HG03045 (cell line): Measurements from ENCODE around the gene THOC2.
"Not testable (repeated sequence)": the region's sequence is repeated elsewhere in the genome, so short reads cannot be mapped to it uniquely, and the experiment has no call there.

Experiments
- ATAC-seq: cut with Tn5 transposase; IDR thresholded peaks from one replicate; pipeline ENCODE4 v1.9.1; 2021; ENCODE audit warnings: mild to moderate bottlenecking, moderate library complexity; ENCODE audit not compliant: unreplicated experiment

The THOC2 gene

DNA sequence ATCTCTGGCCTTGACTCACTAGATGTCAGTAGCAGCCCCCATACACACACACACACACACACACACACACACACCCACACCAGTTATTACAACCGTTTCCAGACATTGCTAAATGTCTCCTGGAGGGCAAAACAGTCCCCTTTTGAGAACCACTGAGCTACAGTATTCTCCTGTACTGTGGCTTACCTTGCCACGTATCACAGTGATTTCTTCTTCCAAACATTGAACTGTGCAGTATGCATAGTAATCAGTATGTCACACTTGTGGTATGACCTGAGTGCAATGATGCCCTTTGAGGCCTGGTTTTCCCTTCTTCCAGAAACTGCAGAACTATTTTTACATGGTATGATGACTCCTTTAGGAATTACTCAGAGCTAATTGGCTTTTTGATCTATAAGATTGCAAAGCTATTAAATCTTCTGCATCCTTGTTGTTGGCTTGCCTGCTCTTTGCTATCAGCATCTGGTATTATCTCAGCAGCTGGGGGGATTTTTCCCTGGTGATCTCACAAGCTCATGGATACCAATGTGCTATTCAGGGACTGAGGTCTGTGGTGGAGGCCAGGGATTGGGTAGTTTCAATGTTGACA is 3.6 kb upstream of the THOC2 start:
- ATAC-seq: no peak

DNA sequence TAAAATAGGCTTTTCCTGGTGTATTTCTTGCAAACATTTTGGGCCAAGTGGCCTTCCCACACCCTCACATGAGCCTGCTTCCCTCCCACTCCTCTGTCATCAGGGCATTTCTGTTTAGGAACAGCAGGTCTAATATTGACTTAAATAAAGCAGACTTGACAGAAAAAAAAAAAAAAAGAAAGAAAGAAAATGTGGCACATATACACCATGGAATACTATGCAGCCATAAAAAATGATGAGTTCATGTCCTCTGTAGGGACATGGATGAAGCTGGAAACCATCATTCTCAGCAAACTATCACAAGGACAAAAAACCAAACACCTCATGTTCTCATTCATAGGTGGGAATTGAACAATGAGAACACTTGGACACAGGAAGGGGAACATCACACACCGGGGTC is 2.3 kb upstream of the THOC2 start:
- not testable (repeated sequence) for ATAC-seq

DNA sequence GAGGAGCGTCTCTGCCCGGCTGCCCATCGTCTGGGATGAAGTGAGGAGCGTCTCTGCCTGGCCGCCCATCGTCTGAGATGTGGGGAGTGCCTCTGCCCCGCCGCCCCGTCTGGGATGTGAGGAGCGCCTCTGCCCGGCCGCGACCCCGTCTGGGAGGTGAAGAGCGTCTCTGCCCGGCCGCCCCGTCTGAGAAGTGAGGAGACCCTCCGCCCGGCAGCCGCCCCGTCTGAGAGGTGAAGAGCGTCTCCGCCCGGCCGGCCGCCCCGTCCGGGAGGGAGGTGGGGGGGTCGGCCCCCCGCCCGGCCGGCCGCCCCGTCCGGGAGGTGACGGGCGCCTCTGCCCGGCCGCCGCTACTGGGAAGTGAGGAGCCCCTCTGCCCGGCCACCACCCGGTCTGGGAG is 1.2 kb upstream of the THOC2 start:
- ATAC-seq: not testable (repeated sequence)

DNA sequence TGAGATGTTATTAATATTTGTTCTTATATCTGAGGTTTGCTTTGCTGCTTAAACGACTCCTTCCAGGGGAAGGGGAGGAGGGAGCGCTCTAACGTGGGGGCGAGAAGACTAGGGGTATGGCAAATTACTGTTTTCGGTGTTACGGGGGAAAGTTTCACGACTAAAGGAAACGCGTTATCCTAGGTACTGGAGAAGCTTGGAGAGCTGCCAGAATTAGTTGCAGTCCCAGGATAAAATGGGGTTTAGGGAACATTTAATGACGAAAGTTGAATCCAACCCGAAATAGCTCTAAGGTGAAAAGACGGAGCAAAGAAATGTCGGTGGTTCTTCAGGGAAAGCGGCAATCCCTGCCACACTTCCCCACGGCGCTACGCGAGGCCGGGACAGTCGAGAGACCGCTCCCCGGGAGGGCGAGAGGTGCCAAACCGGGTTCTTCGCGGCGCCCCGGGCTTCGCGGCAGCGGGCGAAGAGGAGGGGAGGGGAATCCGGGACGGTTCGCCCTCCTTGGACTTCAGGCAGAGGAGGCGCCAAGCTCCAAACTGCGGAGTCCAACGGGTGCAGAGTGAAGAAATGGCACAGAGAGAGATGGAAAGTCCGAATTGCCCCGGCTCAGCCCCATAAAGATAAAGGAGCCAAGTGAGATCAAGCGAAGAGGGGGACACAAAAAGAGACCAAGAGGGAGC is 724 bp downstream of the THOC2 start:
- ATAC-seq: peak; percentile 26

DNA sequence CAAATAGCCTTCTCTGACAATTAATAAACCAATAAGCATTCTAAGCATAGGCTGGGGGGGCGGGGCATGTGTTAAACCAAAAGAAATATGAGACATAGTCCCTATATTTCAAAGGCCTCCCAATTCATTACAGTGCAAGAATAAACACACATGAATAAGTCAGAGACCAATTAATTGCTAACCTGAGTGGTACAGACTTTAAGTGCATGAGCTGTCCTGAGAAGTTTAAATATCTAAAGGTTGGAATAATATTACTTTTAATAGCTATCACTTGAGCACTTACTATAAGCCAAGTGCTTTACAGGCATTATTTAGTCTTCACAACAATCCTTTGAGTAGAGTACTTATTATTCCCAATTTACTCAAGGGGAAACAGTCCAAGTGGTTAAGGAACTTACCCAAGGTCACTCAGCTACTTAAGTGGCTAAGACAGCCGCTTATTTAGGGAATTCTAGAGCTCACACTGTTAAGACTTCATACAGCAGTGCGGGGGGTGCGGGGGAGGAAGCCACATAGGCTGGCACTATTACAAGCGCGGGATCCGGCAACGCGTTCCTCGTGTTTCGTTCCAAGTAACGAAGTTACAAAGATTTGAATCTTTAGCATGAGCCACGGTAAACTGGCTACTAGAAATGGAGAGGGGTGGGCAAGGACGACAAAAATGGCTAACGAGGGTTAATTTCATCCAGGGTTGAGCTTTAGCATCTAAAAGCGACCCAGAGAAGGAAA is 1.4 kb downstream of the THOC2 start:
- ATAC-seq: no peak

DNA sequence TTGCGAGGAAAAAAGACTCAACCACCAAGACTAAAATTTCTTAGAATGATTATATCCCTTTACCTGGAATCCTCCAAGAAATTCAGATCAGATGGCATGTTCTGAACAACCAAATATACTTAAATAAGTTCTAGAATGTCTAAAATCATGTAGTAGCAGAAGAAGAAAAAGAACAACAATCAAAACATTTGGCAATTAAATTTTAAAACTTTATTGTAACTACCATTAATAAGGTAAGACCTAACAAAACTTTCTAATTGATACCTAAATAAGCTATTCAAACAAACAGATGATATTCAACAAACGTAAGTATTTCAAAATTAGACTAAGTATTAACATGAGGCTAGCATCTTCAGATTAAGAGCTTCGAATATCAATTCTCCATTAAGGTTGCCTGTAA is 4.3 kb downstream of the THOC2 start:
- ATAC-seq: no peak

DNA sequence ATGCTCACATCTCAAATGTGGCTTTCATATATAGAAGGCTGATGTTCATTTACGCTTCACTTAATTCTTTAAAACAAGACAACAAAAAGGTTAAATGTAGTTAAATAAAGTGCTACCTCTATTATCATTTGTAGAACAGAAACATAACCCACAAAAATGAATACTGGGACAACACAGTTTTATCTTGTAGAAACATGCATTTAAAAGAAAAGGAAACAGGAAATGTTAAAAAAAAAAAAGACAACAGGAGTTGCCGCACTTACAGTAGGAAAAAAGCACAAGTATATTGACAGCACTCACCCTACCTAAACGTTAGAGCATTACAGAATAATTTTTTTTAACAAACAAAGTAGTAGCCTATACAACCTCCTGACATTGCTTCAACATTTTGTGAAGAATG is 4.8 kb downstream of the THOC2 start:
- no peak for ATAC-seq

DNA sequence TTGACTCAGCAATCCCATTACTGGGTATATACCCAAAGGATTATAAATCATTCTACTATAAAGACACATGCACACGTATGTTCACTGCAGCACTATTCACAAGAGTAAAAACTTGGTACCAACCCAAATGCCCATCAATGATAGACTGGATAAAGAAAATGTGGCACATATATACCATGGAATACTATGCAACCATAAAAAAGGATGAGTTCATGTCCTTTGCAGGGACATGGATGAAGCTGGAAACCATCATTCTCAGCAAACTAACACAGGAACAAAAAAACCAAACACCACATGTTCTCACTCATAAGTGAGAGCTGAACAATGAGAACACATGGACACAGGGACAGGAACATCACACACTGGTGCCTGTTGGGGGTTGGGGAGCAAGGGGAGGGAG is 10.7 kb downstream of the THOC2 start:
- ATAC-seq: not testable (repeated sequence)

DNA sequence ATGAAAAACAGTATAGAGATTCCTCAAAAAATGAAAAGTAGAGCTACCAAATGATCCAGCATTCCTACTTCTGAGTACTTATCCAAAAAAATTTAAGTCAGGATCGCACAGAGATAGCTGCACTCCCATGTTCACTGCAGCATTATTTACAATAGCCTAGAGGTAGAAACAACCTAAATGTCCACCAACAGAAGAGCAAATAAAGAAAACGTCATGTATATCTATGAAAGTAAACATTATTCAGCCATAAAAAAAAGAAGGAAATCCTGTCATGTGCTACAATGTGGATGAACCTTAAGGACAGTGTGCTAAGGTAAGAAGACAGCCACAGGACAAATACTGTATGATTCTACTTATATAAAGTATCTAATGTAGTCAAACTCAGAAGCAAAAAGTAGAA is 12.4 kb downstream of the THOC2 start:
- ATAC-seq: no peak

DNA sequence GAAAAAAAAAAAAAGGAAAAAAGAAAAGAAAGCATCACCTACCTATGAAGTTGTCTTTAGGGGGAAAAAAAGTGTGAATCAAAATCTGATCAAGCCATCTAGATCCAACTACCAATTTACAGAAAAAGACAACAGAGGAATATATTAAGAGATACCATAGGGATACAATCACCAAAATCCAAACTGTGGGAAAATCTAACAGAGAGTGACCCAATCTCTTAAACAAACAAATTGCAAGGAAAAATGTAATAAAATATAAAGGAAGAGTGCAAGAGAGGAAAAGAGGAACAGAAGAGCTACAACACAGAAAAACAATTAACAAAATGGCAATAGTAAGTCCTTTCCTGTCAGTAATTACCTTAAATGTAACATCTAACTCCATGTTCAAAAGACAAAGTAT is 19.0 kb downstream of the THOC2 start:
- ATAC-seq: no peak

DNA sequence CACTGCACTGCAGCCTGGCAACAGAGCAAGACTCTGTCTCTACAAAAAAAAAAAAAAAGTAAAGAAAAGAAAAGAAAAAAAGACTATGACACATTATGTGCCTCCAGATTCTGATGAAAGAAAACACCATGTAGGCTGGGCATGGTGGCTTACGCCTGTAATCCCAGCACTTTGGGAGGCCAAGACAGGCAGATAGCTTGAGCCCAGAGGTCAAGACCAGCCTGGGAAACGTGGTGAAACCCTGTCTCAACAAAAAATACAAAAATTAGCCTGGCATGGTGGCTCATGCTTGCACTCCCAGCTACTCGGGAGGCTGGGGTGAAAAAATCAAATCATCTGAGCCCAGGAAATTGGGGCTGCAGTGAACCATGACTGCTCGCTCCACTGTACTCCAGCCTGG is 19.4 kb downstream of the THOC2 start:
- ATAC-seq: no peak

DNA sequence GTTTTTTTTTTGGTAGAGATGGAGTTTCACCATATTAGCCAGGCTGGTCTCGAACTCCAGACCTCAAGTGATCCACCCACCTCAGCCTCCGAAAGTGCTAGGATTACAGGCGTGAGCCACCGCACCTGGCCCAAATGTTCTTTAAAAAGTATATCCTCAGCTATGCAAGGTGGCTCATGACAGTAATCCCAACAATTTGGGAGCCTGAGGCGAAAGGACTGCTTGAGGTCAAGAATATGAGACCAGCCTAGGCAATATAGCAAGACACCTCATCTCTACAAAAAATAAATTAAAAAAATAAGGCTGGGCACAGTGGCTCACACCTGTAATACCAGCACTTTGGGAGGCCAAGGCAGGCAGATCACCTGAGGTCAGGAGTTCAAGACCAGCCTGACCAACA is 21.7 kb downstream of the THOC2 start:
- ATAC-seq: not testable (repeated sequence)

DNA sequence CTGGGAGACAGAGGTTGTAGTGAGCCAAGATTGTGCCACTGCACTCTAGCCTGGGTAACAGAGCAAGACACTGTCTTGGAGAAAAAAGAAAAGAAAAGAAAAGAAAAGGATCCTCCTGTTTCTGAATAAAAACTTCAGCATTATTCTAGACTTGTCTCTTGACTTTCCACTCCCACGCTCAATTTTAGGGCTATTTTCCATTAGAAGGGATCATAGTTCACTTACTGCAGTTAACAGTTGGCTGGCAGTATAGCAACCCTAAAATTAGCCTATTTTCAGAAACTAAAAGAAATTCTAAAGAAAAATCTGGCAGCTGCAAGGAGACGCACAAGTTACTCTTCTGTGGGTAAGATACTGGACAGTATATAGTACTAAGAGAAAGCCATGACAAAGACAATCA is 28.1 kb downstream of the THOC2 start:
- ATAC-seq: no peak

DNA sequence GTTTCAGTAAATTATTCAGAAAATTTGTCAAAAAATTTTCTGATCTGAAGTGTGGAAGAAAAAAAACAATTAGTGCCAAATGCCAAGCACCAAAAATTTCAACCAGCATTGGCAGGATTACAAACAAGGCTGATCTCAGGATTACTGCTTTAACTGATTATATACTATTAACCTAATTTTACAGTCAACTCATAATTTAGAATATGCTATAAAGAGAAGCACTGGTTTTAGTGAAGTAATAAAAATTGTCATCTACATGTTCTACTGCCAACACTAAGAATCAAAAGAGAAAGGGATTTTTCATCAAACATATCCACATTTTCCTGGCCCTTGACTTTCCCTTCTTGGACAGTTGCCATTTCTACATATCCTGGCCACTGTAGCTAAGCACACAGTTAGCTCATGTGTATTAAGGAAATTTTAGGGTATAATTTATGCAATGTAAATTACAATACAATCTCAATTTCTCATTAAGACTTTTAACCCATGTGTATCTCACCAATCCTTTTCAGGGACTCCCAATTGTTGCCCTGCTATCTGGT is 33.8 kb downstream of the THOC2 start:
- no peak for ATAC-seq

DNA sequence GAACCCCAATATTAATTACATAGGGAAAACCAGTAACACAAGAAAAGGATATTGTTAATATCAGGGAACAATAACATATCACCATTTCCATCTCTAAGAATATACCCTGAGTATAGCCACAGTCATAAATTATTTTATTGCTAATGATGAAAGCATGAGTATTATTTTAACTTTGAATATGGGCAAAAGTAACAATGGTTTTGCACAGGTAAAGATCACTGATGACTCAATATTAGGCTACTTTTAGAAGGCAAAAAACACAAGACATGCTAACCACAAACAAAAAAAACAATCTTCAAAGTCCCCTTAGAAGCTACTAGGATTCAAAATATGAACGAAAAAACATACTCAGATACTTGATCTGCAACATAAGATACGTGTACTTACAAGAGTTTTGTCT is 36.5 kb downstream of the THOC2 start:
- ATAC-seq: no peak

DNA sequence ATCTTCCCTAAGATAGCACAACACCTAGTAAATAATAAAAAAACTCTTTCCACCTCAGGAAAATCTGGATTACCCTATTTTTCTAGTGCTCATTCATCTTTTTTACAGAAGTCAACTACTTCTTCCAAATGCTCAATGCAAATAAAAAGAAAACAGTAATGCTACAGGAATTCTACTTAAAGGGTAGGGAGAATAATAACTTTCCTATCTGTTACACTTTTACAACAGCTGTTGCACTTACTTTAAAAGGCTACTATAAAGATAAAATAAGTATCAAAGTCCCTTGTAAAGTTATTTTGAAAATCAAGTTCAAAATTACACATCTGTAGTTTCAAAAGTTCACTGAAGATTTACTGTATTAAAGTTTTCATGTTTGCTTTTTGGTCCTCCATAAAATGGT is 37.6 kb downstream of the THOC2 start:
- ATAC-seq: no peak

DNA sequence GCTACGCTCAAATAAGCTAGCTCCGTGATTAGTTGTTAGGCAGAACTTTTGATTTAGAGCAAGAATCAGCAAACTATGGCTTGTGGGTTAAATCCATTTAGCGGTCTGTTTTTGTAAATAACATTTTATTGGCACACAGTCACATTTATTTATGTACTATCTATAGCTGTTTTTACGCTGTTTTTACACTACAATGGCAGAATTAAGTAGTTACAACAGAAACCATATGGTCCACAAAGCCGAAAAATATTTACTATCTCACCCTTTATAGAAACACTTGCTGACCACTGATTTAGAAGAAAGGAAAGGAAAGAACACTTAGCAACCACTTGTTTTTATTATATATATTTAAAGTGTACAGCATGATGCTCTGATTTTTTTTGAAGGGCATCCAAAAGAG is 41.1 kb downstream of the THOC2 start:
- no peak for ATAC-seq

DNA sequence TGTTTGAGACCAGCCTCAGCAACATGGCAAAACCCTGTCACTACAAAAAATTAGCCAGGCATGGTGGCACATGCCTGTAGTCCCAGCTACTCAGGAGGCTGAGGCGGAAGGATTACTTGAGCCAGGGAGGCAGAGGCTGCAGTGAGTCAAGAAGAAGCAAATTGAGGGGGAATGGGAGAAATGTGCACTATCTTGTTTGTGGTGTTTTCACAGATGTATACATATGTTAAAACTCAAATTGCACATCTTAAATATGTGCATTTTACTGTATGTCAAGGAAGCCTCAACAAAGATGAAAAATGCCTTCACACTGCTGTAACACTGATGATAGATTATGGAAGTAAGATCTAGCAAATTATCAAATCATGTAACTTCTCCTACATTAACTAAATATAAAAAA is 44.3 kb downstream of the THOC2 start:
- no peak for ATAC-seq

DNA sequence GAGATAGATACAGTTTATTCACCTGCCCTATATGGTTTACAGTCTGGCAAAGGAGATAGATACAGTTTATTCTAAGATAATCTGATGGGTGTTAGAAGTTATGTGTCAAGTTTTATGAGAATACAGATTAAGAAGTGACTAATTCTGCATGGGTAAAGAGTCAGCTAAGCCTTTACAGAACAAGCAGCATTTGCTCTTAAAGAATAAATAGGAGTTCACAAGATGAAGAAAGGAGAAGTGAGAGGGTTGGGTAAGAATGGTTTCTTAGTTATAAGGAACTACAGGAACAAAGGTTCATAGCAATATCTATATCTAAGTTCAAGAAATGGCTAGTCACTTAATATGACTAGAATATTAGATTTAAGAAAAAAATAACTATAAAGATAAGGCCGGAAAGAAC is 47.6 kb downstream of the THOC2 start:
- ATAC-seq: no peak

DNA sequence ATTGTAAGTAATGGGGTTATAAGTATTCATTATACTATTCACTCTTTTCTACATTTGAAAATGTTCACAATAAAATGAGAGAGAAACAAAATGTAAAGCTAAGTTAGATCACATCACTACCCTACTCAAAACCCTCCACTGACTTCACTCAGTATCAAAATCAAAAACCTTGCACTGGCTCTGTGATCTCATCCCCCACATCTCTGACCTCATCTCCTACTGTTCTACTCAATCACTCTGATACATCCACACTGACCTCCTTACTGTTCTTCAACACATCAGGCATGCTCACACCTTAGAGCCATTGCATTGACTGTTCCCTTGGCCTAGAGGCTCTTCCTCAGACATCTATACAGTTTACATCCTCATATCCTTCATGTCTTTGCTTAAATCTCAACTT is 50.7 kb downstream of the THOC2 start:
- ATAC-seq: no peak

DNA sequence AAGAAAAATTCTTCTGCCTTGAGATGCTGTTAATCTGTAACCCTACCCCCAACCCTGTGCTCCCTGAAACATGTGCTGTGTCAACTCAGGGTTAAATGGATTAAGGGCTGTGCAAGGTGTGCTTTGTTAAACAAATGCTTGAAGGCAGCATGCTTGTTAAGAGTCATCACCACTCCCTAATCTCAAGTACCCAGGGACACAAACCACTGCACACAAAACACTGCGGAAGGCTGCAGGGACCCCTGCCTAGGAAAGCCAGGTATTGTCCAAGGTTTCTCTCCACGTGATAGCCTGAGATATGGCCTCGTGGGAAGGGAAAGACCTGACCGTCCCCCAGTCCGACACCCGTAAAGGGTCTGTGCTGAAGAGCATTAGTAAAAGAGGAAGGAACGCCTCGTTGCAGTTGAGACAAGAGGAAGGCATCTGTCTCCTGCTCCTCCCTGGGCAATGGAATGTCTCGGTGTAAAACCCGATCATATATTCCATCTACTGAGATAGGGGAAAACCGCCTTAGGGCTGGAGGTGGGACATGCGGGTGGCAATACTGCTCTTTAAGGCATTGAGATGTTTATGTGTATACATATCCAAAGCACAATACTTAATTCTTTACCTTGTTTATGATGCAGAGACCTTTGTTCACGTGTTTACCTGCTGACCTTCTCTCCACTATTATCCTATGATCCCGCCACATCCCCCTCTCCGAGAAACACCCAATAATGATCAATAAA is 53.0 kb downstream of the THOC2 start:
- ATAC-seq: not testable (repeated sequence)
